SK-N-SH (cell line): Measurements from ENCODE around the gene EFCAB6.

ENCODE experiments used
- CTCF ChIP-seq: fragments of 200-600 bp; sonication (generic); IDR thresholded peaks from 2 replicates; pipeline ENCODE4 v1.6.1; 2017; ENCODE audit warnings: antibody characterized with exemption, mild to moderate bottlenecking, moderate library complexity
- EP300 ChIP-seq, 2 experiments: IDR thresholded peaks; 2 replicates each; pipeline versions ENCODE4 v1.4.0 to v1.6.1; 2012; ENCODE audit warnings: borderline replicate concordance in 1 of 2, low read depth in 1 of 2, low read length in 1 of 2
- JUND ChIP-seq: IDR thresholded peaks from 2 replicates; pipeline ENCODE4 v1.4.0; 2012
- MAX ChIP-seq: IDR thresholded peaks from 2 replicates; pipeline ENCODE4 v1.4.0; 2012; ENCODE audit warnings: low read depth
- MXI1 ChIP-seq: IDR thresholded peaks from 2 replicates; pipeline ENCODE4 v1.6.1; 2012; ENCODE audit warnings: mild to moderate bottlenecking, low read depth, low read length, improper control_type of control experiment
- PBX3 ChIP-seq: IDR thresholded peaks from 2 replicates; pipeline ENCODE4; 2012
- POLR2AphosphoS5 ChIP-seq: IDR thresholded peaks from 2 replicates; pipeline ENCODE4 v1.6.1; 2012; ENCODE audit warnings: low read depth, low read length
- USF1 ChIP-seq: IDR thresholded peaks from 2 replicates; pipeline ENCODE4 v1.4.0; 2012; ENCODE audit warnings: low read depth, borderline replicate concordance
- YY1 ChIP-seq: IDR thresholded peaks from 2 replicates; pipeline ENCODE4 v1.4.0; 2012; ENCODE audit warnings: low read depth, mild to moderate bottlenecking

GRCh38 chr22:43533656-43534428 is 278.3 kb downstream of the EFCAB6 start:
- TF ChIP-seq EP300 (IDR thresholded peaks at IDR 0.05; ENCODE audit: borderline replicate concordance in 1 of 2, low read depth in 1 of 2, low read length in 1 of 2) = no peak
- TF ChIP-seq JUND = no peak
- no peak for TF ChIP-seq CTCF
- no peak for TF ChIP-seq PBX3
- no peak for TF ChIP-seq MAX
- TF ChIP-seq YY1 = no peak
- no peak for TF ChIP-seq MXI1
- TF ChIP-seq POLR2AphosphoS5 = no peak
- TF ChIP-seq USF1 = no peak
